Astrocyte of the cerebellum (primary cell): ENCODE measurements around the gene DHRS9.

Experiments used
- DNase-seq: peaks from one replicate; pipeline ENCODE4 v3.0.0-alpha.2; 2011; ENCODE audit warnings: low read depth
- H3K4me3 ChIP-seq: 2 replicates; pipeline ENCODE4 v1.5.1; 2011; ENCODE audit warnings: mild to moderate bottlenecking, low read depth, low read length, moderate library complexity
- CTCF ChIP-seq: IDR thresholded peaks from 2 replicates; pipeline ENCODE4 v1.5.1; 2012; ENCODE audit warnings: low read length, low read depth, moderate library complexity, mild to moderate bottlenecking; ENCODE audit errors: missing control alignments
- in situ Hi-C: cut with HindIII; loops from 2 replicates; pipeline ENCODE4 v1.10.0; 2017; ENCODE audit warnings: low sequenced_read_pairs

The DHRS9 gene

GRCh38 chr2:169107645-169108044 is 38.3 kb downstream of the DHRS9 start:
- no peak for DNase-seq
- no peak overlapping the region for H3K4me3 ChIP-seq
- in situ Hi-C loops: no loop called here
- TF ChIP-seq CTCF: no peak

- no peak overlapping the region for H3K4me3 ChIP-seq
- no peak for TF ChIP-seq CTCF
- in situ Hi-C loops: no loop called here
- DNase-seq: no peak
Measured at GRCh38 chr2:169108099-169108884, 38.9 kb downstream of the DHRS9 start.

GRCh38 chr2:169109502-169110409 is 40.4 kb downstream of the DHRS9 start:
- peak; percentile 90 for TF ChIP-seq CTCF
- no peak overlapping the region for H3K4me3 ChIP-seq
- in situ Hi-C loops: no loop called here
- peak; percentile 74 for DNase-seq

- no peak for TF ChIP-seq CTCF
- in situ Hi-C loops: no loop called here
- H3K4me3 ChIP-seq: no peak overlapping the region
- no peak for DNase-seq
Measured at GRCh38 chr2:169110419-169110818, 41.1 kb downstream of the DHRS9 start.

GRCh38 chr2:169110916-169111315 is 41.6 kb downstream of the DHRS9 start:
- in situ Hi-C loops: no loop called here
- TF ChIP-seq CTCF: no peak
- no peak overlapping the region for H3K4me3 ChIP-seq

GRCh38 chr2:169112841-169113240 is 43.5 kb downstream of the DHRS9 start:
- in situ Hi-C loops: no loop called here
- H3K4me3 ChIP-seq: no peak overlapping the region
- DNase-seq: no peak
- no peak for TF ChIP-seq CTCF

More at GRCh38 chr2:169110916-169111315, 41.6 kb downstream of the DHRS9 start:
- DNase-seq: no peak
